NCI-H1105 treated with DMSO at 0.1 percent for 48 hours (cell line): ENCODE data around the gene RASL12.

Experiments
- DNase-seq: peaks from one replicate; lab custom pipeline; 2025; lab: John Stamatoyannopoulos, UW

RASL12 gene

DNA sequence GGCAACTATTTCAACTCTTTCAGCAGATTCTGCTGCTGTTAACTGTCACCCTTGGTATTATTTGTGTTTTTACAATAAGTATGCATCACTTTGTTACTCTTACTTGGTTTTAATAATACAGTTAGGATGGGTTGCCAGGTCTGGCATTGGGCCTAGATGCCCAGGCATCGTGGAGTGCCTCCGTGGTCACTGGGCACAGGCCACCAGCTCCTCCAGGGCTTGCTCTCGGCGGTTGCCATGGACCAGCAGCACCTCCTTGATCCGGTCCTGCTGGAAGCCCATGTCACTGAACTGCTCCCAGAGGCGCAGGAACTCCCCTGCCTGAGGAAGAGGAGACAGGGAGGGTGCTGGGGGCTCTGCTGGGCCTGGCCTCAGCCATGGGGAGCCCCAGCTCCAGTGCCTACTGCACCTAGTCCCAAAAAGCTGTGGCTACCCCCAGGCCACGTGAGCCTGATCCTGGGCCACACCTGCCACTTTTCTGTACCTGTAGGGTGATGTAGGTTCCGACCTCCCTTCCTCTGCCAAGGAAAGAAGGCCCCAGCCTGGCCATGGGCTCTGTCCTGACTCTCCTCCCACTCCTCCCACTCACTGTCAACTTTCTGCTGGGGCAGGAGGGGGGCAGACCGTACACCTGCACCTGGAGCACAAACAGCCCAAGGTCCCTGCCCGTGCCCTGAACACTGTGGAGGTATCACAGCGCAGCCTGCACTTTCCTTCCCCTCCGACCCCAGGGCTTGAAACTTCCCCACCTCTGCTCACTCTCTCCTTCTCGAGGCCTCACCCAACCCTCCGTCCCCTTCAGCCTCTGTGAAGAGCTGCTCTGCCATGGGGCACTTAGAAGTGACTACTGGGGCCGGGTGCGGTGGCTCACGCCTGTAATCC, 25.4 kb upstream of the RASL12 start:
- no peak for DNase-seq

DNA sequence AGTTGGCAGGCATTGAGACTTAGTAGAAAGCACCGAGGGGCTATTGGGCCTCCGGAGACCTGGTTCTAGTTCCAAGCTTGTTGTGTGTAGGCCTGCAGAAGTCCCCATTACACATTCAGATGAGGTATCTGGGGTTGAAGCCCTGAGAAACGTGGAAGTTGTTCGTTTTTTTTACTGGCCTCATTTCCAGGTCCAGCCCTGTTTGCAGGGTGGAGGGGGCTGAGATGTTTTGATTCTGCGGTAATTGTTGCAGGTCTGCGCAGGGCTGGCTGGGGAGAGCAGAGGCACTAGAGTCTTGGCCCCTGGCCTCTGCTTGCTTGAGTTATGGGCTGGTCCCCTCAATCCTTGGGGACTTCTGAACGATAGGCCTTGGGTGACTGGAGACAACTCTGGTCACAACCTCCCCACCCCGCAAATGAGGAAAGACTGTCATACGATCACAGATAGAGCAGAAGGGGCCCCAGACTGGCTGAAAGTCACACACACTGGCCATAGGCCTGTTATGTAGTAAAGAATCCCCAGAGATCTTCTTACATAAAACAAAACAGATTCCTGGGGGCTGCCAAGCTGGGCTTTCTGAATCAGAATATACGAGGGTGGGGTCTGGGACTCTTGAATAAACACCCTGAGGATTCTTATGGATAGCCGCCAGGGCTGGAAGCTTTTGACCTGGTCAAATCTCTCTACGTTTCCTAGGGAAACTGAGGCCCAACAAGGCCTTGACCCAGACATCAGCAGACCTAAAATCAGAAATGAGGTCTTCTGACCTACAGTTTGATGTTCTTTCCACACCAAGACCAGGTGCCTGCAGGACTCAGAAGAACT, 24.4 kb upstream of the RASL12 start:
- DNase-seq = no peak

DNA sequence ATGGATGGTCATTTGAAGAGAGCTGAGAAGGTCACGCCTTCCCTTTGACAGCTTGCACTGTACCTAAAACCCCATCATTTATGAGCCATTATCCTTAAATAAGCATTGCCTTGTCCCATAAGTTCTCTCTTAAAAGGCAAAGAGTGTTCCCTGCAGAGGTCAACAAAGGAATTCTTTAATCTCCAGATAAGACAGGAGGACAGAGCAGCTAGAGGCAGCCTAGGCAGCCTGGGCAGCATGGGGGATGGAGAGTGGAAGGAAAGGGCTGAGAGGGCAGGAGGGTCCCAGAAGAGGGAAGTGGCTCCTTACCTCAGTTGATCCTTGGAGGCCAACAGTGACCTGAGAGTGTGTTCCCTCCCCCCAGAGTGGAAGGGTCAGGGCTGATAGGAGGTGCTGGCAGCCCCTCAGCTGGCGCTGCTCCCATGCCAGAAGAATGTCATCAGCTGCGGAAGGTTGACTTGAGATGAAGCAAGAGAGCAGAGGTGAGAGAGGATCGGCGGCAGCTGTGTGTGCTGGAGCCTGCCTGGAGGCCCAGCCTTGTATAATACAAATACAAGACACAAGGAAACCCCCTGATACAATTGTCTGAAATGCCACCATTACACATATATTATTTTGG, 21.5 kb upstream of the RASL12 start:
- DNase-seq = no peak

DNA sequence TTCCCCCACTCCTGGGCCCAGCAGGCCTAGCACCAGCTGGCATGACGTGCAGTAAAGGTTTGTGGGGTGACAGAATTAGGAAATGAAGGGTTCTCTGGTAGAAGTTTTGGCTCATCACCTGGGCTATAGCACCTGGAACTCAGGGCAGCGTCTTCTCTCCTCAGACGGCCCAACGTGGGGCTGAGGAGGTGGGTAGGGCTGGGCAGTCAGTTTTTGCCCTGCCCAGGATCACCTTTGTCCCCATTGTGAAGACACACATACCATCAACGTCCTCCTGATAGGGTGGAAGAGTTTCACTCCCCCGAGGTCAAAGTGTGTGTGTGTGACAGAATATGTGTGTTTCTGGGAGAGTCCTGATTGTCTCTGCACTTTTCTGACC, 20.8 kb upstream of the RASL12 start:
- DNase-seq = no peak

DNA sequence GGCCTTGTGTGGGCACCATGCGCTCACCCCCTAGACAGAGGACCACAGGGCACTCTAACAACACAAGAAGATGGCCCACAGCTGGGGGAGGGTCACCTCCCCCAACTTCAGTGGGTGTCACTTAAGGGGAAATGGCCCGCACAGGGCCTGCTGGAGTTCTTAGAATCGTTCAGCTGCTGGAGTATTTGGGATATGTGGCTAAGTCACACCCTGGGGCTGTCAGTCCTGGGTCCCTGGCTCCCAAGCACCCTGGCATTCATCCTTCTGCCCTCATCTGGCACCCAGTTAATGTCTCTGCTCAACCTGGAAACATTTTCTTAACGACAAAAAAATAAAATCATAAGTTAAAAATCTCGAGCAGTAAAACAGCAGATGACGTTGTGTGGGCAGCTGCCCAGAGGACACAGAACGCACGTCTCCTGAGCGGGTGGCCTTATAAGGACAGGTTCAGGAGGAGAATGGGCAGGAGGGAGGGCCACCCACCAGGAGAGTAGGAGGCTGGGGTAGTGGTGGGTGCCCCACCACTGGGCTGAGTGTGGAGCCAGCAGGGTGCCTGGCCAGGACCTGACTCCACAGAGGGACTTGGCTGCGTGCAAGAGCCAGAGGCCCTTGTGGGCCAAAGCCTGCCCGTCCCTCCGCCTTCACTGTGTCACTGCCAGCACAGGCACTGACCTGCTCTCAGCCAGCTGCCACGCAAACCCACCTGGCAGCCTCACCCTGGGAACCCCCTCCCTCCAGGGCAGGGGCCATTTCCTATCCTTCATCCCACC, 20.3 kb upstream of the RASL12 start:
- DNase-seq = no peak

DNA sequence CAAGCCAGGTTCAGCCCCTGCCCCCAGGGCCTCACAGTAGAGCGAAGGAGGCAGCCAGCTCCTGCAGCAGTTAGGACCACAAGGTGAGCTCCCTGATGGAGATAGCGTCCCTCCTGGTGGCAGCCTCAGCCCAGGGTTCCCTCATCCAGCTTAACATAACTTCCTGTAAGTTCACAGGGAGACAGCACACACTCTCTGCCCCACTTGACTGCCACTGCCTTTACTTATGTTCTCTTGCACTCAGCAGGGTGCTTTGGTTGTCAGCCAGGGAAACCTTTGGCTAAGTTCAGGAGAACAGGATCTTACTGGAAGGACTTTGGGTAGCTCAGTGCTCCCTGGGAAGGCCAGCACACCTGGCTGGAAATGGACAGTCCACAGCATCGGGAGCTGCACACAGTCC, 19.6 kb upstream of the RASL12 start:
- DNase-seq = no peak

DNA sequence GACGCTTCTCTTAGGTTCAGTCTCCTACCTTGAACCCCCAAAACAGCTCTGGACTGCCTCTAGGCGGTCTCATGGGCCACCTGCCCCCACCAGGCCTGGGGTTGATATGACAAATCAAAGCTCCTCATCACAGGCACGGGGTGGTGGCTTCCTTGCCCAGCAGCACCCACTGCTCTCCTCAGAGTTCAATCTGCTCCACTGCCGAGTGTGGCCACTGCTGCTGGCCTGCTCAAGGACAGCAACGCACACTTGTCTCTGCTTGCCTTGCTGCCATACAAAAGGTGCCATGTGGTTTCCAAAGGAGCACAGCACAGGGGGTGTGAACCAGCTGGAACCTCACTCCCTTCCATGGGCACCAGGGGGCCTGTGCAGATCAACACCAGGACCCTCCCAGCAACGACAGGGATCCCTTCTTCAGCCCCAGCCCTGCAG, 18.9 kb upstream of the RASL12 start:
- DNase-seq = no peak

DNA sequence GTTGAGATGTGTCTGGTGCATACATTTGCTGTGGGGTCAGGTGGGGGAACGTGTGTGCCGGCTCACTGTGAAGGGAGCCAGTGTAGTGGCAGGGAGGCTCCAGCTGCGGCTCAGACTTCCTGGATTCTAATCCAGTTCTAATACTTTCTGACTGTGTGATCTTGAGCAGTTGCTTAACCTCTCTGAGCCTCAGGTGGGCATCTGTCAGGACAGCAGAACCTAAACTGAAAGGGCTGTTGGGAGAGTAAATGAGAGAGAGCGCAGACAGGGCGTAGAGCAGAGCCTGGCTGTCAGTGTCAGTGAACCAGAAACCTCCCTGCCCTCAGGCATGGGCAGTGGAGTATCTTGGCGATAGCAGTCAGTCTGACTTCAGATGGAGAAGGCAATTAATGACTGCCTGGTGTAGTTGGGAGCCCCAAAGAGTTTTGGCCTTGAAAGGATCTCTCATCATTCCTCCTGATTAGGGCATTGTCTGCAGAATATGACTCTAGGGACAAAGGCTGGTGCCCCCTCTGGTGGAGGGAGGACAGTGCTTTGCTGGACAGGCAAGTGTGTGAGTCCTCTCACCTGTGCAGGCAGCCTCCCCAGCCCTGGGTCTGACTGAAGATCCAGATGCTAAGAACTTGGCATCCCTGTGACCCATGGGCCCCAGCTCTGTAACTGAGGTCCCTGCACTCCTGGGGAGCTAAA, 18.3 kb upstream of the RASL12 start:
- DNase-seq = peak; percentile 13

DNA sequence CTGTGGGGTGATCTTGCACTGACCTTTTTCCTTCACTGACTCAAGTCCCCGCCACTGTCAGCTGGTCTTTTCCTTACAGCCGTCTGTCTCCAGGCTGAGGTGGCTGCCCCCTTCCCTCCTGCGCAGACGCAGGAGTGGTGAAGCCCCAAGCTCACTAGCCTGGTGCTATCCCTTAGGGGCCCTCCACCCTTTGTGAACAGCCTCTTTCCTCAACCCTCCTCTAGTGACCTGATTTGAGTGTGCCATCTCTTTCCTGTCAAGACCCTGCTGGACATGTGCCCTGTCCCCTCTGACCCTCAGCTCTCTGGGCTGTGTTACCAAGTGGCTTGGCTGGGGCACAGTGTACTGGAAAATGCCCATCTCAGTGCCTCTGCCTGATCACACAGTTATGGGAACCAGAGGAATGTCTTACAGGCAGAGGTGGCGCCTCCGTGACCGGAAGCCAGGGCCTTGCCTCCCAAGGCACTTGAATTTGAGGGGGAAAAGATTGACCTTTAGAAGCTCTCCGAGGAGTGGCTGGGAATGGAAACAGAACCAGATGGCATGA, 17.5 kb upstream of the RASL12 start:
- no peak for DNase-seq

DNA sequence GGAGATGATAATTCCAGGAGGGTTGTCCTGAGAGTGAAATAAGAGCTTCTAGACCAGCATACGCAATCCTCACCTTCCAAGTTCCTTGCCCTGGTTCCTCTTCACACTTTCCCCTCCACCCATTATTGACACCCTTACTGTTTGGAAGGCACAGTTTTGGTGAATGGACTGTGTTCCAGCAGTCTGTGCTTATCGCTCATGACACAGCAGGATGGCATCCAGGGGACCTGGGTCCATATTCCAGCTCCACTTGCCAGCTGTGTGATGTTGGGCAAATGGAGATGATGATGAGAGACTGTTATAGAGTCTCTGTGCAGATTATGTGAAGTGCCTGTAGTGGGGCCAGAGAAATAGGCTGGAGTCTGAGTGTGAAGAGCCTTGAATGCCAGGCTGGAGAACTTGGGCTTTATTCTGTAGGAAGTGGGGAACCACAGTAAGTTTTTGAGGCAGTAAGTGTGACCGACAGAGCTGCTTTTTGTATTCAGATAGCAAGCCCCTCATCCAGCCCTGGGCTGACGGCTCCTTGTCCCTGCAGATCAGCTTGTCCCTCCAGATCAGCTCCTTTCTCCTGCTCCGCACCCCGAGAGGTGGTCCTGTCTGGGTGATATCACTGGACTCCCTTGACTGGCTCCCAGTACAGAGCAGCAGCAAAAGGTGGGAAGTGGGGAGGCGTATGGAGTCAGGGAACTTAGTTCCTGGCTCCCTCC, 16.9 kb upstream of the RASL12 start:
- DNase-seq = no peak

DNA sequence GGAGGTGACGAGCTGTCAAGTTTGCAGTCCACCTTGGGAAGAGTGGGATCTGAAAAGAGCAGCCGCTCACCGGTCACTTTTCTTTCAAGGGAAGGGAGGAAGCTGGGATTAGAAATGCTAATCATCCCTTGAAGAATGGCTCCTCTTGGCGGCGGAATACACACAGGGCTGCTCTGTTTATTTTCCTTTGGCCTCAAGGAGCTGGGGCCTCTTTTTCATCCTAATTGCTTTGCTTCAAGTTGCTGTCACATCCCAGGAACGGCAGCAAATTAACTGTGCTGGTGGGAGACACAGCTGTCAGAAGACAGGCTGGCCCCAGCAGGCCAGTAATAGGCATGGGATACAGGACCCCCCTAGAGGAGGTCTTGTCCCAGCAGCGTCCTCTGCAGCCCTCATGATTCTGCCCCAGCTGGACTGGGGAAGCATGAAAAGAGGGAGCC, 15.5 kb upstream of the RASL12 start:
- DNase-seq = no peak

DNA sequence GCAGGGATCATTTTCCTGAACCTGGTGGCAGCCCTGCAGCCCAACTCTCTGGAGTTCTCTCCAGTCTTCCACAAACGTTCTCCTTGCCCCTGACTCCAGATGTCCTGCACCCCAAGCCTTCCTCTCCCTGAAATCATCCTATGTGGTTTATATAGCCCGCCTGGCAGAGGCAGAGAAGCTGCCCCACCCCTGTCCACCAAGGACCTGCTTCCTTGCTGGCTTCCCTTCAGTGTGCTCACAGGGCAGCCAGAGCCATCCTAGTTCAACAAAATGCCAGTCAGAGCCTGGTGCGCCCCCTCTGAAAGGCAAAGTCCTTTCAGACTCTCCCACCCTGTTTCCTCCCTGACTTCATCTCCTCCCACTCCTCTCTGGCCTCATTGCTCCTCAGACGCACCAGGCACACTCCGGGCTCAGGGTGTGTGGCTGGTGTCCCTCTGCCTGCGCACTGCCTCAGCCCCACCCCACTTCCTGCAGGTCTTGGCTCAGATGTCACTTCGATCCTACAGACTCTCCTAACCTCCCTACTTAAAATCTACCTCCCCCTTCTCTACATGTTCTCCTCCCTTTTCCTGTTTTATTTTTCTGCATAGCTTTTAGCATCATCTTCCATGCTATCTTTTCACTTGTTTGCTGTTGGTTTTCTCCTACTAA, 14.6 kb upstream of the RASL12 start:
- no peak for DNase-seq

DNA sequence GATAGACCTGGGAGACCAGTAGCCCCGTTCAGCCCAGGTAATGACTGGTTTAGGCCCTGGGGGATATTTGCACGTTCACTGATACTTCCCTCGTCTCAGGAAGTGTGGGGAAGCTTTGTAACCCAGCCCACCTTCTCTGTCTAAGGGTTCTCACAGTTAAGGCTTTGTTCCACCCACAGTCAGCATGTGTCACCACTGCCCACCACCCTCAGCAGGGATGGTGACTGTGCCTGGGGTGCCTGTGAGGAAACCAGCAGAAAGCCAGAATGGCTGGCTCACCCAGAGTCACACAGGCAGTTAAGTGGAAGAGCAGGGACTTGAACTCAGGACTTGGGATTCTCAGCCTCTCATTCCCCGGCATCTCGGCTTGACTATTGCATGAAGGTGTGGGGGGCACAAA, 14.0 kb upstream of the RASL12 start:
- DNase-seq = no peak

DNA sequence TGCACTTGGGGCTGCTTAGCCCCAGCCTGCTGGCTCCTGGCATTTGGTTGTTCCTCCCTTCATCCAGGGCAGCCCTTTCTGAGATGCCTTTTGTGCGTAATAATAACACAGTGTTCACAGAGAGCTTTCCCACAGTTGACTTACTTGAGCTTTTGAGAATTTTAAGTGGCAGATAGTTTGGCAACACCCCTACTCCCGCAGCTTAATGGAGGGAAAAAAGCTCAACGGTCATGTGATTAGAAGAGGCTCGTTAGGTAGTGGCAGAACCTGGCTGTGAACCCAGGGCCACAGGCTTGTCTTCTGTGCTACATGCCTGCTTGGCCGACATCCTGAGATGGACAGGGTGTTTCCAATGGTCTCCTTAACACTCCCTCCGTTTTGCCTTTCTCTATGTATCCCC, 13.5 kb upstream of the RASL12 start:
- no peak for DNase-seq

DNA sequence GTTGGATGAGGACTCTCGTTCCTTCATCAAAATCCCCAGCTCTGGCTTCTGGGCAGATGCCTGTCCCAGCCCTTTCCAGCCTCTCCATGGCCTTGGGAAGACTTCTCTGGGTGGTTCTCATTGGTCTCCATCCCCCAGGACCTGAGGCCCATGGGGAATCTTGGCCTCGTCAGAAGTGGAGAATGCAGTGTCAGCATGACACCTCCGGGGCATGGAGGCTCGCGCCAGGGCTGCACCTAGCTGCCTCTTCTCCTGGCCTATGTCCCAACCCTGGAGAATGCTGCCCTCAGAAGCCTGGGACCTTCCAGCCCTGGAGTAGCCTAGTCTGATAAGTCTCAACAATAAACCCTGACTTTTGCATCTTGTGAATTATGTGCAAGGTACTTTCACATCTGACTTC, 11.8 kb upstream of the RASL12 start:
- DNase-seq = no peak

DNA sequence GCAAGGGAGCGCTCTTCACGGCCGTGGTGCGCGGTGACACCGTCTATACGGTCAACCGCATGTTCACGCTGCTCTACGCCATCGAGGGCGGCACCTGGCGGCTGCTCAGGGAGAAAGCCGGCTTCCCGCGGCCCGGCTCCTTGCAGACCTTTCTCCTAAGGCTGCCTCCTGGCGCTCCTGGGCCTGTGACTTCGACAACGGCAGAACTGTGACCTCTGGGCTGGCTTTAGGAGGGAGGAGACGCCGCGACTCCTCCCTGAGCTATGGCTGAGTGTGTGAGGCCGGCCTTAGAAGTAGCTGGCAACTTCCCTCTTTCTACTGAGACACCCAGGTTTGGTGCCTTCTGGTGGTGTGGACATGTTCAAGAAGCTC, 10.2 kb upstream of the RASL12 start:
- no peak for DNase-seq

DNA sequence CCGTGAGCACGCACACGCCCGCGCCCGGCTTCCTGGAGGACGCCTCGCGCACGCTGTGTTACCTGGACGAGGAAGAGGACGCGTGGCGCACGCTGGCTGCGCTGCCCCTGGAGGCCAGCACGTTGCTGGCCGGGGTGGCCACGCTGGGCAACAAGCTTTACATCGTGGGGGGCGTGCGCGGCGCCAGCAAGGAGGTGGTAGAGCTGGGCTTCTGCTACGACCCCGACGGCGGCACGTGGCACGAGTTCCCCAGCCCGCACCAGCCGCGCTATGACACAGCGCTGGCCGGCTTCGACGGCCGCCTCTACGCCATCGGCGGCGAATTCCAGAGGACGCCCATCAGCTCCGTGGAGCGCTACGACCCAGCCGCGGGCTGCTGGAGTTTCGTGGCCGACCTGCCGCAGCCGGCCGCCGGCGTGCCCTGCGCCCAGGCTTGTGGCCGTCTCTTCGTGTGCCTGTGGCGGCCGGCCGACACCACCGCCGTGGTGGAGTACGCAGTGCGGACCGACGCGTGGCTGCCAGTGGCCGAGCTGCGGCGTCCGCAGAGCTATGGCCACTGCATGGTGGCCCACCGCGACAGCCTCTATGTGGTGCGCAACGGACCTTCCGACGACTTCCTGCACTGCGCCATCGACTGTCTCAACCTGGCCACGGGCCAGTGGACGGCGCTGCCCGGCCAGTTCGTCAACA, 9.6 kb upstream of the RASL12 start:
- DNase-seq = no peak

DNA sequence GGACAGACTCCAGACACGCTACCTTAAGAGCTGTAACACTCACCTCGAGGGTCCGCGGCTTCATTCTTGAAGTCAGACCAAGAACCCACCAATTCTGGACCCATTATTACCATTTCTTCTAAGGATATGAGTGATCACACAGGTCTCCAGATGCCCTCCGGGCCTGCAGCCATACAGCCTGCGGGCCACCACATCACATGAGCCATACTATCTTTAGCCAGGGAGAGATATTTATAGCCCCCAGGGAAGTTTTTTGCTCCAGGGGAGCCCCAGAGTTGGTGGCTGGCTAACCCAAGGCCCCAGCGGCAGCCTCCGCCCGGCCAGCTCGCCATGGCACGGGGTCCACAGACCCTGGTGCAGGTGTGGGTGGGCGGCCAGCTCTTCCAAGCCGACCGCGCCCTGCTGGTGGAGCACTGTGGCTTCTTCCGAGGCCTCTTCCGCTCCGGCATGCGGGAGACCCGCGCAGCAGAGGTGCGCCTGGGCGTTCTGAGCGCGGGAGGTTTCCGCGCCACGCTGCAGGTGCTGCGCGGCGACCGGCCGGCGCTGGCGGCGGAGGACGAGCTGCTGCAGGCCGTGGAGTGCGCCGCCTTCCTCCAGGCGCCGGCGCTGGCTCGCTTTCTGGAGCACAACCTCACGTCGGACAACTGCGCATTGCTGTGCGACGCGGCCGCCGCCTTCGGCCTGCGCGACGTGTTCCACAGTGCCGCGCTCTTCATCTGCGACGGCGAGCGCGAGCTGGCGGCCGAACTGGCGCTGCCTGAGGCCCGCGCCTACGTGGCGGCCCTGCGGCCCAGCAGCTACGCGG, 8.9 kb upstream of the RASL12 start, which contains the start of gene KBTBD13:
KBTBD13 (plus strand) TSS at position 261 of the 805 bp plus-strand sequence; CDS start at position 331, 70 bp downstream.
- DNase-seq = no peak
